Parathyroid adenoma (tissue), 2 donors: Measurements from ENCODE around the gene CYP4B1.

Experiments
- H2AFZ ChIP-seq: fragments of 300-600 bp; sonication (generic); one replicate; pipeline ENCODE4 v1.7.0; 2017; ENCODE audit warnings: antibody characterized with exemption, mild to moderate bottlenecking
- H3K27ac ChIP-seq: fragments of 300-600 bp; sonication (generic); one replicate; pipeline ENCODE4 v1.7.0; 2017
- H3K27me3 ChIP-seq: fragments of 300-600 bp; sonication (generic); one replicate; pipeline ENCODE4 v1.7.0; 2017; ENCODE audit warnings: low read length; ENCODE audit not compliant: control insufficient read depth, insufficient read depth
- H3K36me3 ChIP-seq: fragments of 300-600 bp; sonication (generic); one replicate; pipeline ENCODE4 v1.7.0; 2017; ENCODE audit warnings: low read length; ENCODE audit not compliant: control insufficient read depth, insufficient read depth
- H3K4me1 ChIP-seq: fragments of 300-600 bp; sonication (generic); one replicate; pipeline ENCODE4 v1.7.0; 2017; ENCODE audit warnings: control low read depth
- H3K4me2 ChIP-seq: fragments of 300-600 bp; sonication (generic); one replicate; pipeline ENCODE4 v1.7.0; 2017; ENCODE audit warnings: low read length
- H3K4me3 ChIP-seq: fragments of 300-600 bp; sonication (generic); one replicate; pipeline ENCODE4 v1.7.0; 2017; ENCODE audit warnings: low read depth, low read length
- H3K79me2 ChIP-seq: fragments of 300-600 bp; sonication (generic); one replicate; pipeline ENCODE4 v1.7.0; 2017; ENCODE audit warnings: control low read depth
- H3K9ac ChIP-seq: fragments of 300-600 bp; sonication (generic); one replicate; pipeline ENCODE4 v1.7.0; 2017; ENCODE audit warnings: mild to moderate bottlenecking
- H3K9me3 ChIP-seq: fragments of 300-600 bp; sonication (generic); one replicate; pipeline ENCODE4 v1.7.0; 2017; ENCODE audit warnings: low read length; ENCODE audit not compliant: control insufficient read depth
- TF ChIP-seq, protein P1 (sequence below): fragments of 300-600 bp; sonication (generic); IDR thresholded peaks from one replicate; pipeline ENCODE4 v1.7.0; 2017; ENCODE audit warnings: antibody characterized with exemption, mild to moderate bottlenecking
- donor health status: primary hyperparathyroidism.

Gene CYP4B1

DNA sequence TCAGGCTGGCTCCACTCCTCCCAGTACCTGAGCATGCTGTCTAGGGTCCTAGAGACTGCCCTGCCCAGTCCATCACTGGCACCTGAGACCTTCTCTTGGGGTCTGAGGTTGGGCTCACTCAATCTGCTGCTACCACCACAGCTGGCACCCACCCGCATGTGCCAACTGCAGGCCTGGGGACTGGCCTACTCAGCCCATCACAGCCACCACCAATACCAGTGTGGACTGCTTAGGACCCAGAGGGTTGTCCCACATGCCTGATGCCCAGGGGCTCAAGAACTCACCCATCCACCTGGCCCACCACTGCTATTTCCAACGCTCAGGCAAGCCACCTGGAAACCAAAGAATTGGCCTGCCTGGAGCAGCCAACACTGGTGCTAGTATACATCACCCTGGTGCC is 63.5 kb downstream of the CYP4B1 start:
- no peak overlapping the region for H3K4me3 ChIP-seq
- H3K27ac ChIP-seq: no peak overlapping the region
- no peak overlapping the region for H2AFZ ChIP-seq
- no peaks in the 10 kb centered on the region for H3K79me2 ChIP-seq
- no peaks in the 10 kb centered on the region for H3K27me3 ChIP-seq
- H3K4me1 ChIP-seq: no peaks in the 10 kb centered on the region
- no peak overlapping the region for H3K4me2 ChIP-seq
- no peaks in the 10 kb centered on the region for H3K9me3 ChIP-seq
- TF ChIP-seq, protein P1, sequence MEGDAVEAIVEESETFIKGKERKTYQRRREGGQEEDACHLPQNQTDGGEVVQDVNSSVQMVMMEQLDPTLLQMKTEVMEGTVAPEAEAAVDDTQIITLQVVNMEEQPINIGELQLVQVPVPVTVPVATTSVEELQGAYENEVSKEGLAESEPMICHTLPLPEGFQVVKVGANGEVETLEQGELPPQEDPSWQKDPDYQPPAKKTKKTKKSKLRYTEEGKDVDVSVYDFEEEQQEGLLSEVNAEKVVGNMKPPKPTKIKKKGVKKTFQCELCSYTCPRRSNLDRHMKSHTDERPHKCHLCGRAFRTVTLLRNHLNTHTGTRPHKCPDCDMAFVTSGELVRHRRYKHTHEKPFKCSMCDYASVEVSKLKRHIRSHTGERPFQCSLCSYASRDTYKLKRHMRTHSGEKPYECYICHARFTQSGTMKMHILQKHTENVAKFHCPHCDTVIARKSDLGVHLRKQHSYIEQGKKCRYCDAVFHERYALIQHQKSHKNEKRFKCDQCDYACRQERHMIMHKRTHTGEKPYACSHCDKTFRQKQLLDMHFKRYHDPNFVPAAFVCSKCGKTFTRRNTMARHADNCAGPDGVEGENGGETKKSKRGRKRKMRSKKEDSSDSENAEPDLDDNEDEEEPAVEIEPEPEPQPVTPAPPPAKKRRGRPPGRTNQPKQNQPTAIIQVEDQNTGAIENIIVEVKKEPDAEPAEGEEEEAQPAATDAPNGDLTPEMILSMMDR: no peak
- no peak overlapping the region for H3K9ac ChIP-seq
- H3K36me3 ChIP-seq: no peaks in the 10 kb centered on the region
